Right lobe of liver (tissue), 6 donors: Measurements from ENCODE around the gene NT5C1A. TPM values are rescaled to one million over a fixed set of nuclear protein-coding genes. Genes with fewer than 3 reads are reported as not detected.
A peak's percentile ranks its signal among the peaks of the same experiment; 100 is the strongest.

Source experiments
- ATAC-seq, 4 donors: fragments of 200-7000 bp; cut with Tn5 transposase; one replicate each; pipeline ENCODE4 v1.9.1; 2020; ENCODE audit warnings: mild to moderate bottlenecking in 4 of 4, moderate library complexity in 4 of 4
- DNase-seq, 3 donors: peaks; one replicate each; pipeline ENCODE4 v3.0.0-alpha.2; 2020
- H3K27ac ChIP-seq, 3 donors: fragments of 200-600 bp; one replicate each; pipeline ENCODE4 v1.8.0; 2022
- H3K27me3 ChIP-seq, 2 donors: fragments of 200-600 bp; one replicate each; pipeline ENCODE4 v1.8.0; 2022
- H3K36me3 ChIP-seq, 4 donors: fragments of 200-600 bp; sonication (generic) in 1 of 4; one replicate each; pipeline versions ENCODE4 v1.5.1 to v1.8.0; 2017 to 2022; ENCODE audit warnings: control low read depth in 1 of 4
- H3K4me1 ChIP-seq, 4 donors: fragments of 200-600 bp; sonication (generic) in 1 of 4; one replicate each; pipeline versions ENCODE4 v1.5.1 to v1.8.0; 2017 to 2022; ENCODE audit warnings: control low read depth in 1 of 4
- H3K4me3 ChIP-seq, 3 donors: fragments of 200-600 bp; one replicate each; pipeline ENCODE4 v1.8.0; 2022
- H3K9me3 ChIP-seq, 4 donors: fragments of 200-600 bp; sonication (generic) in 1 of 4; one replicate each; pipeline versions ENCODE4 v1.5.1 to v1.8.0; 2017 to 2022; ENCODE audit warnings: control low read depth in 1 of 4
- CTCF ChIP-seq, 4 donors: fragments of 200-600 bp in 3 of 4; fragments of 450-650 bp in 1 of 4; IDR thresholded peaks; one replicate each; pipeline versions ENCODE4 v1.5.1 to v1.8.0; 2016 to 2022; ENCODE audit warnings: antibody characterized with exemption in 4 of 4, mild to moderate bottlenecking in 2 of 4
- POLR2A ChIP-seq: fragments of 450-650 bp; IDR thresholded peaks from one replicate; pipeline ENCODE4 v1.6.1; 2017; ENCODE audit warnings: antibody characterized with exemption, mild to moderate bottlenecking
- WGBS: methylation state at CpG from one replicate; pipeline ENCODE4 v1.1.6; 2018; ENCODE audit warnings: low coverage, low lambda C conversion rate; ENCODE audit not compliant: insufficient coverage; ENCODE audit errors: missing lambda C conversion rate; 5-methylcytosine and 5-hydroxymethylcytosine counted together
- intact Hi-C, 2 donors: fragments of 100-400 bp; cut with DNase I; formaldehyde crosslinking; loops; one replicate each; pipeline versions ENCODE4 v1.11.2 to v1.14.1; 2022
- total RNA-seq, 6 experiments: library from RNA; depleted of rRNA in 2 of 6; stranded (reverse); fragments of >200 nt in 2 of 6; fragmentation: NEBNext Ultra II Directional in 3 of 6; extraction: Animal tissue kit (Norgen Biotek cat#: 25700) in 3 of 6; gene quantifications; one replicate each; pipeline versions ENCODE4 v1.1.0 to v1.2.4, GENCODE V29; 2016 to 2023
- donor health status: DM: no; HTN: yes; CAD: no.
- donor health status: DM: no; HTN: no; CAD: no.
- donor health status: DM: no; HTN: no; CAD: no.
- donor health status: DM: no; HTN: yes; CAD: no.
- donor health status: DM: no; HTN: yes; CAD: no.

Gene NT5C1A
- total RNA-seq, 6 experiments from 2014 or later = not detected

GRCh38 chr1:39659538-39659937, 12.4 kb downstream of the NT5C1A start:
- ATAC-seq (no peak), DNase-seq (no peak)
- WGBS = 63% methylated on average over 5 of the region's 5 CpGs
- no peaks in the 10 kb centered on the region for H3K9me3 ChIP-seq
- H3K4me3 ChIP-seq = no peak overlapping the region
- H3K4me1 ChIP-seq = no peaks in the 10 kb centered on the region
- no peaks in the 10 kb centered on the region for H3K36me3 ChIP-seq
- intact Hi-C loops = loop anchor here (10.0 kb wide), 1 partner anchor 55 kb away; no protein-coding TSS in a partner anchor
- no peak overlapping the region for H3K27ac ChIP-seq
- H3K27me3 ChIP-seq = no peaks in the 10 kb centered on the region
- TF ChIP-seq POLR2A (no peak), CTCF (IDR thresholded peaks at IDR 0.05) (no peak)

GRCh38 chr1:39659110-39659509, 12.8 kb downstream of the NT5C1A start:
- DNase-seq (no peak), ATAC-seq (no peak)
- Histone ChIP-seq H3K9me3 (no peaks in the 10 kb centered on the region), H3K27me3 (no peaks in the 10 kb centered on the region), H3K27ac (no peak overlapping the region), H3K4me1 (no peaks in the 10 kb centered on the region), H3K4me3 (no peak overlapping the region), H3K36me3 (no peaks in the 10 kb centered on the region)
- intact Hi-C loops = loop anchor here (10.0 kb wide), 1 partner anchor 54 kb away; no protein-coding TSS in a partner anchor
- TF ChIP-seq CTCF (IDR thresholded peaks at IDR 0.05) (no peak), POLR2A (no peak)
- 80% methylated on average over 4 of the region's 12 CpGs for WGBS

GRCh38 chr1:39657923-39658485, 13.9 kb downstream of the NT5C1A start:
- Histone ChIP-seq H3K36me3 (no peaks in the 10 kb centered on the region), H3K4me1 (no peaks in the 10 kb centered on the region), H3K4me3 (no peak overlapping the region), H3K27me3 (no peaks in the 10 kb centered on the region), H3K9me3 (no peaks in the 10 kb centered on the region), H3K27ac (no peak overlapping the region)
- DNase-seq (peak; percentile 47 to 67 (median 63)), ATAC-seq (peak; percentile 60 to 81 (median 68))
- TF ChIP-seq CTCF (IDR thresholded peaks at IDR 0.05) (peak; percentile 47 to 82 (median 68)), POLR2A (no peak)
- intact Hi-C loops = loop anchor here (10.0 kb wide), 1 partner anchor 53 kb away; no protein-coding TSS in a partner anchor
- WGBS = 6% methylated on average over 5 of the region's 6 CpGs

GRCh38 chr1:39657402-39657801, 14.5 kb downstream of the NT5C1A start:
- intact Hi-C loops = loop anchor here (10.0 kb wide), 1 partner anchor 53 kb away; no protein-coding TSS in a partner anchor
- H3K4me1 ChIP-seq = no peaks in the 10 kb centered on the region
- no peaks in the 10 kb centered on the region for H3K27me3 ChIP-seq
- H3K9me3 ChIP-seq = no peaks in the 10 kb centered on the region
- DNase-seq (no peak), ATAC-seq (no peak)
- TF ChIP-seq CTCF (IDR thresholded peaks at IDR 0.05) = no peak
- TF ChIP-seq POLR2A = no peak
- H3K36me3 ChIP-seq = no peaks in the 10 kb centered on the region
- 83% methylated on average over 2 of the region's 3 CpGs for WGBS
- no peak overlapping the region for H3K4me3 ChIP-seq
- H3K27ac ChIP-seq = no peak overlapping the region
